ENCODE data around the gene GSTM2.

GSTM2 gene

DNA sequence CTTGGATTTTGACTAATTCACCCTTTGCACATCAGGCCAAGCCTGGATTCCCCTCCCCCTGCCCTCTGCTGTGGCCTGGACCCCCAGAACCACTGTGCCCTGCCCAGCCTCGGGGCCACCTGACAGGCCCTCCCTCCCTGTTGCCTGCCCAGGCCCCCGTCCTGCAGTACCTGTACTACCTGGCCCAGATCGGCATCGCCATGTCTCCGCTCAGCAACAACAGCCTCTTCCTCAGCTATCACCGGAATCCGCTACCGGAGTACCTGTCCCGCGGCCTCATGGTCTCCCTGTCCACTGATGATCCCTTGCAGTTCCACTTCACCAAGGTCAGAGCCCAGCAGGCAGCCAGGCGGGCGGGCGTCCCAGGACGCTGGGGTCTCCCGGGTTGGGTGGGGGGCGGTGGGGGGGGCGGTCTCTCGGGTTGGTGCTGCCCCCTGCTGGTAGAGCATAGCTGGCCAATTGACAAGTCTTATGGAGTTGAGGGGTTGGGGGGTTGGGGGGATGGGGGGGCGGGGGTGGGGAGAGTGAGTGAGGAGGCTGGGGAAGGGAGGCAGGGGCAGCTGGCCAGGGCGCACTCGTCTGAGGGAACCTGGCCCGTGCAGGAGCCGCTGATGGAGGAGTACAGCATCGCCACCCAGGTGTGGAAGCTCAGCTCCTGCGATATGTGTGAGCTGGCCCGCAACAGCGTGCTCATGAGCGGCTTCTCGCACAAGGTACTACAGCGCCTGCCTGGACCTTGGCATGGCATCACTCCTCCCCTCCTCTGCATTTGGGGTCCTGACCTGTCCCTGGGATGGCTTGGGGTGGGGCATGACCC is 37.6 kb upstream of the GSTM2 start:
- no peak for DNase-seq

- DNase-seq = no peak
These were observed 36.9 kb upstream of the GSTM2 start for GRCh38 chr1:109630898-109631512.

GRCh38 chr1:109631513-109632505 is 36.0 kb upstream of the GSTM2 start:
- DNase-seq = peak; percentile 75

DNA sequence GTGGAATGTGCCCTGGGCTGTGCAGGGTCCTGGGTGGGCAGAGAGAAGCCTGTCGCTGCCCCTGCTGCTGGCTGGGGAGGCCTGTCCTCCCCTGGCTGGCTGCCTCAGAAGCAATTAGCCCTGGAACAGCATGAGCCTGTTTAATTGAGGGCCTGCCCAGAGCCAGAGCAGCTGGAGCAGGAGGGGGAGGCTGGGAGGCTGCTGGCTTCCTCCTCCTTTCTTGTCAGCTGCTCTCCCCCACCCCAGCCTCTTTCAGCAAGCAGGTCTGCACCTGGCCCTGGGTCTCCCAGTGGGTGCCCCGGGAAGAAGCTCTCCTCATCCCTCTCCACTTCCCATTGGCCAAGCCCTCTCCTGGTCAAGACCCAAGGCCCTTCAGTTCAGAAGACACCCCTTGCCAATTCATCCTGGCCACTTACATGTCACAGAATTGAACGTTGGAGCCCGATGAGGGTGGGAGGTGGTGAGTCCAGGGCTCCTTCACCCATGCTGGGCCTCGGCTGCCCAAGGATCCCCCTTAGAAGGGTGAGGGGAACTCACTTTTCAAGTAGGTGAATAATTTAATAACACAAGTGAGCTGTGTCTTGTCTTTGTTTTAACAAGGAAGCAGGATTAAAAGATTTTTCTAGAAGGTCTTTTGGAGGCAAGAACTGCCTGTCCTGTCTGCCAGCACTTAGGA is 35.0 kb upstream of the GSTM2 start:
- peak; percentile 91 for DNase-seq

- no peak for DNase-seq
These were observed 33.6 kb upstream of the GSTM2 start for GRCh38 chr1:109634292-109634691.

- DNase-seq = no peak
These were observed 32.8 kb upstream of the GSTM2 start for GRCh38 chr1:109634771-109635750.

GRCh38 chr1:109635862-109636200 is 32.0 kb upstream of the GSTM2 start:
- DNase-seq = no peak

- DNase-seq = no peak
These were observed 31.5 kb upstream of the GSTM2 start for GRCh38 chr1:109636201-109636952.

- DNase-seq = no peak
These were observed 30.4 kb upstream of the GSTM2 start for GRCh38 chr1:109637446-109637845.

GRCh38 chr1:109639063-109639840 is 28.6 kb upstream of the GSTM2 start:
- DNase-seq = no peak

DNA sequence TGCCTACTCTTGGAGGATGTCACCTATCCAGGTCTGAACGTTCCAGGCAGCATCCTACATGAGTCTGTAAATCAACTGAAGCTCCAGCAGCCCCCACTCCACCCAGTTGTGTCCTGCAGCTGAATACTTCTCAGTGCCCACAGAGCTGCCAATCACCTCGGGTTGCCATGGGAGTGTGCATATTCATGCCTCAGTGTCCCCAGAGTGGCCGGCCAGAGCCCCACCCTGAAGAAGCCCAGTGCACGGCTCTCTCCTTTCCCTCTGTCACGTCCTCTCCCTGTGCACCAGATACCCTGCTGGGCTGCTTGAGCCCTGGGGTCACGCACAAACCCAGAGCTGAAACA is 28.0 kb upstream of the GSTM2 start:
- no peak for DNase-seq

DNA sequence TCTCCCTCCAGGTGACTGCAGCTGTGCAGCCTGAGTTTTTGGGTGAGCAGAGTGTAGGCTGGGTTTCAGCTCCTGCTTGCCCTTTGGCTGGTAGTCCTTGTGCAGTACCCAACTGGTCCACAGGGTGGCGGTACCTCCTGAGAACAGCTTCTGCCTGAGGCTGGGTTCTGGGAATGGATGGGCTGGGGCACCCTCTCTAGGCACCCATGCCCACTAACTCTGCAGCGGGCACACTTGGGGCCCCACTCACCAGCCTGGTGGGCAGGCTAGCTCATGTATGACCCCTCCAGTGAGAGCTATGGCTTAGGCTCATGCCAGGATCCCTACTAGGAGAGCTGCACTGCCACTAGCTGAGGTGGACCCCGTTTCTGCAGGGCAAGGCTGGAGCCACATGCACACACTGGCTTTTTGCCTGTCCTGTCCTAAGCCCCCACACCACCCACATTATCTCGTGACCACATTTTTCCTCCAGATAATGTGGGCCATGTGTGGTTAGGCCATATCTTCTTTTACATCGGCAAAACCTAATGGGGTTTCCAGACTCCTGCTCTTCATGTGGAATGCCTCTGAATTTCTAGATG is 27.5 kb upstream of the GSTM2 start:
- peak; percentile 68 for DNase-seq

- no peak for DNase-seq
These were observed 26.6 kb upstream of the GSTM2 start for GRCh38 chr1:109641078-109641740.

- no peak for DNase-seq
These were observed 26.0 kb upstream of the GSTM2 start for GRCh38 chr1:109641861-109642260.

DNA sequence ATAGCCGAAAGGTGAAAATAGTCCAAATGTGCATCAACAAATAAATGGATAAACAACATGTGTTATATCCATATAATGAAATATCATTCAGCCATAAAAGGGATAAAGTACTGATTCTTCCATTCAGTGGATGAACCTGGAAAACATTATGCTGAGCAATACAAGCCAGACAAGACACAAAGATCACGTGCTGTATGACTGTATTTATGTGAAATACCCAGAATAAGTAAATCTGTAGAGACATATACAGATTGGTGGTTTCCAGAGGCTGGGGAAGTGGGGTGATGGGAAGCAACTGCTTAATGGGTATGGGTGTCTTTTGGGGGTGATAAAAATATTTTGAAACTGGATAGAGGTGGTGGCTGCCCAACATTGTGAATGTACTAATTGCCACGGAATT is 25.2 kb upstream of the GSTM2 start:
- no peak for DNase-seq

GRCh38 chr1:109643385-109644230 is 24.2 kb upstream of the GSTM2 start:
- peak; percentile 69 for DNase-seq

DNA sequence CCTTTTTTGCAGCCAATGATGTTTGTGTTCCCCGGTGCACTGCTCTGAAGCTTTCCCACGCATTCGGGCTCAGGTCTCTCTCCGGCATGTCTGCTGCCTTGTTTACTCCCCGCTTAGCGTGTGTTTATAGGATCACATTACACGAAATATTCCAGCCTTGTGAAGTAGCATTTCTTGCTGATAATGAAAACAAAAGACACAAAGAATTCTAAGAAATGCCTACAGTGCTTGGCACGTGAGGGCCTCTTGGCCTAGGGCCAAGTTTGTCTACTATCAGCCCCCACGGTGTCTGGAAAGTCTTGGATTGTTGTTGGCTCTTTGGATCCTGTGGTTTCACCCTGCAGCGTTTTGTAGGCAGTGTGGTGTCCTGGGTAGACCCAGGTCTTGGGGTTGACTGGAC is 23.2 kb upstream of the GSTM2 start:
- DNase-seq = no peak

- peak; percentile 74 for DNase-seq
These were observed 18.4 kb upstream of the GSTM2 start for GRCh38 chr1:109649491-109649914.
